CD4-positive, alpha-beta T cell treated with Interleukin-1 beta for 1 hour (primary cell): ENCODE results near the gene ERC2.

Source experiments
- DNase-seq, 2 donors: peaks; one replicate each; pipeline ENCODE4 v3.0.0-alpha.2; 2020 to 2022

Gene ERC2

DNA sequence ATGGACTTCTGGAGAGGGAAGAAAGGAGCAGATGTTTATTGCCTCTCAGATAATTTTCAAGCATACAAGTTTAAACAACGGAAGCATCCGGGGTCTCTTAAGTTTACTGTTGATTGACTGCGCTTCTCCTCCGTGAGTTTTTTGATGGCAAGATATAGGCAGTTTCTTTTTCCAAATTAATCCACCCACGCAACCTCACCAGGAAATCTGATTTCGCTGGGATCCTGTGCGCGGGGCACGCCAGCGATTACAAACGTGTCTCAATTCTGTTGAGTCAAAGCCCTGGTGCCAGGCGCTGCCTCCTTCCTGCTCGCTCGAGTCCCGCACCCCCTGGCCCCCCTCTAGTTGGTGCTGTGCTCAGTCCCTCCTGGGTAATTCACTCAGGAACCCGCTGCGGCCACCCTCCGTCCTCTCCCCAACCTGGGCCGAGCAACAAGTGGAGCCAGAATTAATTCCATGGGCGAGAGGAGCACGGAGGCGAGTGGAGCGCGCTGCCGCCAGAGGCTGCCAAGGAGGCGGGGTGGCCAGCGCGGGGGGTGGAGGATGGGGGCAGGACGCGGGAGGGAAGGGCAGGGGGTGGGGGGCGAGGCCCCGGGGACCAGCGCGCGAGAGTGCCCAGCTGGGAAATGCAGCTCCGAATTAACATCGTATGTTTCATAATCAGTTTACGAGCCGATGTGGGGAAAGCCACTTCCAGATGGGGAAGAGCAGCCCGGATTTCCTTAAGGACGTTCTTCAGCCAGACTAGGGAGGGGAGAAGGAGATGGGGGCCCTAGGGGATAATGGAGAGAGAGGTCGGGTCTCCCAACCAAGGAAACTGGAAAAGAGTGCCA lies 987.1 kb downstream of the ERC2 start:
- no peak for DNase-seq

DNA sequence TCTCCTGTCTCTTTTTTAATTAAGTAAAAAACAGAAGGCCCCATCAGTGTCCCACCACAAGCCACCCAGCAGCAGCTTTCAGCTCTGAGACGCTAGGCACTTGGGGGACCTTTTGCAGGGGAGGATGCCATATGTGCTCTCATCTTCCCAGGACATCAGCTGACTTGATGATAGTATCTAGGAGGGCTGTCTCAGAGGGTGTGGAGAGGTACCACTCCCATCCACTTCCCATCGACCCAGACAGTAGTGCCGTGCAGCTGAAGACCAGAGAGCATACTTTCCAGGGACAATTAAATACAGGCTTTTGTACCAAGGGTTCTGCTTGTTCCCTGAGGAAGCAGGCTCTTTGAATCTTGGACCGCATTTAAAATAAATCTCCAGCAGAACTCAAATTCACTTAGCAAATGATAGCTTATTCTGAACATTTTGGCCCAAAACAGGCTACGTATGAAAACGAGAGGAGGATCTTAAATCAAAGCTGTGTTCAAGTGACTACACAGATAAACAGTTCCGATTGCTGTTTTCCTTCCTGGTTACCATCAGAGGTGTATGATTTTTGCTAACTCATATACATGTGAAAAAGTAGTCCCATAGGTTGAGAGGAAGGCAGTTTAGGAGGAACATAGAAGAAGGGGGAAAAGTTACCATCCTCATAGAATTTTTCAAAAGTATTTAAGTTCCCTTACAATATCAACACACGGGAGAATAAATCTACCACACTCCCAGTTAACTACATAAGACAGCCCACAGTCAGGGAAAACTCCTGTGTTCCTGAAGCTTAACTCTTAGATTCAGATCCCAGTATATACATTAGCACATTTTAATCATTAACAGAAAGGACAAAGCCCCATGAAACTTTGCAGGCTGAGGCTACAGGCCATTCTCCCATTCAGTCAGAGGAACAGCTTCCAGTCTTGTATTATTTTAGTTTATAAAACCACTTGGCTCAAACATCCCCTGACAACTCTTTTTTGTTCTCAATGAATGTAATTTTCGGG lies 990.7 kb downstream of the ERC2 start:
- no peak for DNase-seq

DNA sequence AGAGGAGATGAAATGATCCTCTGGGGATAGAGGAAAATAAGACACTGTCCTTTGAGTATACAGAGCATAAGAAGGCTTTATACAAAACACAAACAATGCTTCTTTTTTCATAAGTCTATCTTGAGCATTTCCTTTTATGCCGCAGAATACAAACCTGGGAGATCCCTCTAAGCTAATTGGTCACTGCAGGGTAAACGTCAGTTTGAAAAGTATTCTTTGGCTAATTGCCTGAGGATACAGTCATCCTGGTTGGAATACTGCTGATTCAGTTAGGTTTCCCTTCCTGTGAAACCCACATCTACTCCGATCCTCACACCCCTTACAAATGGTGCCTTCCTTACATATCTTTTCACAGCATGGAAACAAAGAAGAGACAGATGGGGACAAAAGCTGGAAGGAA lies 991.8 kb downstream of the ERC2 start:
- no peak for DNase-seq

GRCh38 chr3:55474213-55474632 lies 994.0 kb downstream of the ERC2 start:
- DNase-seq, result no peak

GRCh38 chr3:55473788-55474187 lies 994.5 kb downstream of the ERC2 start:
- no peak for DNase-seq

DNA sequence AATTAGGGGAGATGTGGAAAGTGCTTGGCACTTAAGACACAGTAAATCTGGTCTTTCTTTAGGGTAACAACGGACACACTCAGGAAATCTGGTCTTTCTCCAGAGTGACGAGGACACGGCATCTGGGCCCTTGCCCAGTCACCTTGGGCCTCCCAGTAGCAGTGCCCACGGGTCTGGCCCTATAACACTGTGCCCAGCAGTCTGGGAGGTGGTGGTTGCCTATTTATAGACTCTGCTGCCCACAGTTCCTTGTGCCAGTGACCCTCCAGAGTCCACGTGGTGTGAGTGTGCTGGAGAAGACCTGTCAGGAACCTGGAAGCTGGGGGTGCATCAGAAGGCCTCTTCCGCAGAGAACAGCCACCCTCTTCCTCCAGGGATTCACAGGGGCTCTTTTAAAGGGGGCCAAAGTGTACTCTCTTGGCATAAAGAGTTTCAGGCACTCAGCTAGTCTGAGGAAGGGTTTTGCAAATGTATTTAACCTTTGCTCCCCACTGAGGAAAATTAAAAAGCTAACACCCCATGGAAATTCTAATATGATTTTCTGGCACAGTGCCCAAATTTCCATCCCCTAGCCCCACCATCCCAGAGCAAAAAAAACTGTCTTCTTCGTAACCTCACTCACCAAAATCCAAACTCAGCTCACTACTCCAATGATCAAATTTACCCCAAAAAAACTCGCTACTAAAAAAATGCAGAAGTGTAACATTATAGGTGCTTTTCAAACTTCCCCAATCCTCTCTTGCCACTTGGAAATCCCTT lies 996.6 kb downstream of the ERC2 start:
- no peak for DNase-seq

DNA sequence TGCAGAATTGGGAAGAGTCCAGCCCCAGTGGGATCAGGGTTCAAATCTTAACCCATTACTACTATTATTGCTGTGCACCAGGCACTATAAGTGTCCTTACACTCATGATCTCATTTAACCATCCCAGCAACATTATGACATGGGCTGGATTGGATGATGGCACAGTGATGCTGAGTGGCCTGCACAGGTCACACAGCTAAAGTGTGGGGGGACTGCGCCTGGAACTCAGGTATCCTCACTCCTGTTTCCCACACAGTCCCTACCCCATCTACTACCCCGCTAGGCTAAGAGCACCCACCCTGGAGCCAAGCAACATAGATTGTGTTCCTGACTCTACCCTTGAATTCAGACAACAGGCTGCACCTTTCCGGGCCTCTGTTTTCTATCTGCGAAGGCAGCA lies 997.2 kb downstream of the ERC2 start:
- DNase-seq, result no peak

DNA sequence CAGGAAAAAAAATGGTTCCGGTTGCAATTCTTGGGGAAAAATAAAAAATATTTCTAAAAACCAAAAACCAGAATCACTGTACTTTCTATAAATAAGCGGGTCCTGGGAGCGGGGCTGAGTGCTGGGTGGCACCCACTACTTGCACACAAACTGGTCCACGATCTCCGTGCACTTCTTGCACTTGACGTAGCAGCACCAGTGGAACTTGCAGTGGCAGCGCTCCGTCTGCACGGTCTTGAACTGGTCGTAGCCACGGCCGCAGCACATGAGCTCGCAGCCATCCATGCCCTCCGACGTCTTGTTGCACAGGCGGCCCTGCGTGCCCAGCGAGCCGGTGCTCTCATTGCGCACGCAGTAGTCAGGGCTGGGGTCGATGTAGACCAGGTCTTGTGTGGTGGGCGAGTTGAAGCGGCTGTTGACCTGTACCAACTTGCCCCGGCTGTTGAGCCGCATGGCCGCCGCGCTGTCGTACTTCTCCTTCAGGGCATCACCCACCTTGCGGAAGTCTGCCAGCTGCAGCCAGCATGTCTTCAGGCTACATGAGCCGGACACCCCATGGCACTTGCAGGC lies 998.2 kb downstream of the ERC2 start:
- DNase-seq, result no peak

GRCh38 chr3:55468251-55468650 lies 1000.0 kb downstream of the ERC2 start:
- DNase-seq, result no peak

DNA sequence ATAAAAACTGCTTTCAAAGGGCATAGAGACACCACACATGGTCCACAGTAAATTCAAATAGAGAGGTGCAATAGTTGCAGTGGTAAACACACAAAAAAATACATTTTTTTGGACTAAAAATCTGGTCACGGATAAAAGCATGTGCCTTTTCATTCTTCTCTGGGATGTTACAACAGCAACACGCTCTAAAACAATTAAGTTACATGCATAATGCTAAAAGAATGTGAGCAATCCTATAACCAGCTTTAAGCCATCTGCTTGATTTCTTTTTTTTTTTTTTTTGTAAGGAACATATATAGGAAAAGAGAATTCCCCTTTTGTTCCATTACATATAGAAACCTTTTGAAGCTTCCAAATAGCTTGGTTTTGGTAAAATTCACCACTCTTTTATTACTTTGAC lies 1001.2 kb downstream of the ERC2 start:
- DNase-seq, result no peak

- DNase-seq, result no peak
Measured at GRCh38 chr3:55466526-55466925, 1001.7 kb downstream of the ERC2 start.

- no peak for DNase-seq
Measured at GRCh38 chr3:55461896-55462295, 1006.4 kb downstream of the ERC2 start.

DNA sequence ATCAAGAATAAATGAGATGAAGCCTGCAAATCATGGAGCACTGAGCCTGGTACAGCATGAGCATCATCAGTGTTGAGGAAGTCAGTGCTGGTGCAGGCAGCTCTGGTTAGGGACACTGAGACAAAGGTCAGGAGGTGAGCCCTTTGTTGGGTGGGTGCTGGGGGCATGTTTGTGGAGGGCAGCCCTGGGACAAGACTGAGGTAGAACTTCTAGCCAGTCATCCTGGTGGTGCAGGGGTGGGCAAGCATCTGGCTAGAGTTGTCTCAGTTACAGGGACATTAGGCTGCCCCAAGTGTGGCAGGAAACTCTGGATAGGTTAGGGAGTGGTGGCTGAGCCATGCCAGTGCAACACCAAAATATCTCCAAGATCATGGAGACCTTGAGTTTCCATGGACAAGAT lies 1008.4 kb downstream of the ERC2 start:
- no peak for DNase-seq
